HL-60 (cell line): ENCODE results near the gene EIF4B.

Source experiments
- DNase-seq, 2 experiments: peaks; one replicate each; pipeline ENCODE4 v3.0.0-alpha.2; 2010 to 2020; ENCODE audit warnings: low read depth in 1 of 2, low spot score in 1 of 2
- H3K27ac ChIP-seq: fragments of 250-450 bp; sonication (Bioruptor Pico); replicated peaks from 2 replicates; pipeline ENCODE4 v1.5.1; 2020; ENCODE audit warnings: mild to moderate bottlenecking, moderate library complexity
- H3K27me3 ChIP-seq: fragments of 250-450 bp; sonication (Bioruptor Pico); 2 replicates; pipeline ENCODE4 v1.5.1; 2021; ENCODE audit warnings: mild to moderate bottlenecking, moderate library complexity; ENCODE audit not compliant: insufficient read depth, poor library complexity, severe bottlenecking
- H3K4me3 ChIP-seq: replicated peaks from 2 replicates; pipeline ENCODE4 v1.5.1; 2011; ENCODE audit warnings: mild to moderate bottlenecking, control low read depth, low read length; ENCODE audit not compliant: insufficient read depth
- CTCF ChIP-seq: IDR thresholded peaks from one replicate; pipeline ENCODE4 v1.5.1; 2011; ENCODE audit warnings: low read length, control low read depth, inconsistent platforms; ENCODE audit not compliant: insufficient read depth
- GABPA ChIP-seq: IDR thresholded peaks from 2 replicates; pipeline ENCODE4 v1.6.1; 2012; ENCODE audit warnings: low read depth
- POLR2AphosphoS5 ChIP-seq: IDR thresholded peaks from 2 replicates; pipeline ENCODE4 v1.6.1; 2012; ENCODE audit warnings: low read depth
- REST ChIP-seq: IDR thresholded peaks from 2 replicates; pipeline ENCODE4 v1.6.1; 2012; ENCODE audit warnings: low read depth; ENCODE audit not compliant: insufficient replicate concordance
- SPI1 ChIP-seq: IDR thresholded peaks from 2 replicates; pipeline ENCODE4 v1.6.1; 2012; ENCODE audit warnings: low read depth, mild to moderate bottlenecking, borderline replicate concordance

The EIF4B gene

GRCh38 chr12:53067074-53067992 lies 61.1 kb downstream of the EIF4B start:
- Histone ChIP-seq H3K27ac (no peak overlapping the region), H3K4me3 (no peak overlapping the region), H3K27me3 (no peaks in the 10 kb centered on the region)
- DNase-seq: no peak
- TF ChIP-seq CTCF (no peak), GABPA (no peak)

DNA sequence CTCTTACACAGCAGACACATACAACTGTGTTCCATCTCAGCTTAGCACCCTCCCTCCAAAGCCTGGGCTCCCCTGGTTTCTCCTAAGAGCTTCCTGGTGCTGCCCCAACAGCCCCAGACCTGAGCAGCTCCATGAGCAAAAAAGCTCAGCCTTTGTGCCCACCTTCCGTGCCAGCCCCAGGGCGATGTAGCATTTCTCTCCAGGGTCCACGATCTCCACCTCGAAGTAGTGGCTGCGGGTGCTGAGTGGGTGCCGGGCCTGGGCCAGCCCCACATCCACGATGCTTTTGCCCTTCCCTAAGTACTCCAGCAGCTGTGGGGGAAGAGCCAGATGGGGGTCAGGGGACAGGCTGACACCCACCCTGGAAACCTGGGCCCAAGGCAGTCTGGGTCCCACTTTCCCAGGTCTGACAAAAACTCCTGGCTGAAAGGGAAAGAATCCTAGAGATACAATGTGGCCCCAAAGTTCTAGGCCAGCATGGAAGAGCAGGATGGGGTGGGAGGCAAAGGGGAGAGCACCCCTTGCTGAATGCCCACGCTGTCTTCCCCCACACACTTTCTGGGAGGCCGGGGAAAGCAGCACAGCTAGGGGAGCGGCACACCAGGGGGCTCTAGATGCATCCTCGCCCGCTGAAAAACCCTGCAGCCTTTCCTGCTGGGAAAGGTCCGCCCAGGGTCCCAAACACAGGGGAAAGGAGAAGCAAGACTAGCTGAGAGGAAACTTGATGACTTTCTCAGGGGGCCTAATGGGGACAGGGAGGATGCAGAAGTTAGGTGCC lies 61.9 kb downstream of the EIF4B start:
- H3K4me3 ChIP-seq: no peak overlapping the region
- H3K27ac ChIP-seq: no peak overlapping the region
- no peak for DNase-seq
- H3K27me3 ChIP-seq: no peaks in the 10 kb centered on the region
- TF ChIP-seq REST (no peak), SPI1 (no peak), POLR2AphosphoS5 (no peak), CTCF (no peak), GABPA (no peak)

DNA sequence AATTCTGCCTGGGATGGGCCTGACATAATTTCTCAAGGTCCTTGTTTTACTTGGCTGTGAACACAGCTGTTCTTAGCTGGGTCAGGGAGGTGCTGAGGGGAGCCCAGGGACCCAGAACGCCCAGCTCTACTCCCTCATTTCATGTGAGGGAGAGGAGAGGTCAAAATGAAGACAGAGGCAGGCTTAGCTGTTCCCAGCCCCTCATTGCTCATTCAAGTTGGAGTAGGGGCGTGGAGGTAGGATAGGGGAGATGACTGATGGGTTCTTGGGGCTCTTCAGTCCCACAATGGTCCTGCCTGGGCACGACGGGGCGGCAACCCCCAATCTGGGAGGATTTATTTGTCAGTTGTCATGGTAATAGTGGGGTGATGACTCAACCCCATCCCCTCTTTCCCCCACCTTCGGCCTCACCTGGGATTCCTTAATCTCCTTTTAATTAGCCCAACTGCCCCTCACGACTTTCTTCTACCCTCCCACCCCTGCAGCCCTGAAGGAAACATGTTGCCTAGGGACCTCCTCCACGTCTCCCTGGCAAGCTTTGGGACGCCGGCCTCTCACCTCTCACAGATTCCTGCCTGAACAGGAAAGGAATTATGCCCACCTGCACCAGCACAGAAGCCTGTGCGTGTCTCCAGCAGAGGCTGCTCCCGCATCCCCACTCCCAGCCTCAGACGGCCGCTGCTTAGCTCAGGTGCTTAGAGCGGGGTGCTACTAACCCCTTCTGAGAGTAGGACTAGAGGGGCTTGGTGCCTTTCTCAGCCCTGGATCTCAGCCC lies 62.7 kb downstream of the EIF4B start:
- no peak overlapping the region for H3K27ac ChIP-seq
- no peak for TF ChIP-seq POLR2AphosphoS5
- no peak for DNase-seq

GRCh38 chr12:53069621-53070410 lies 63.6 kb downstream of the EIF4B start:
- TF ChIP-seq REST: no peak
- TF ChIP-seq POLR2AphosphoS5: no peak
- TF ChIP-seq CTCF: no peak
- TF ChIP-seq GABPA: no peak
- TF ChIP-seq SPI1: no peak
- Histone ChIP-seq H3K27me3 (no peaks in the 10 kb centered on the region), H3K4me3 (no peak overlapping the region)

More for the DNA sequence above, 62.7 kb downstream of the EIF4B start:
- H3K4me3 ChIP-seq: no peak overlapping the region
- H3K27me3 ChIP-seq: no peaks in the 10 kb centered on the region

More at GRCh38 chr12:53069621-53070410, 63.6 kb downstream of the EIF4B start:
- H3K27ac ChIP-seq: no peak overlapping the region
- no peak for DNase-seq
